Stimulated activated CD8-positive, alpha-beta memory T cell treated with anti-CD3 and anti-CD28 coated beads, Interleukin-2, amount 100 ng/mL, for 1 hour (primary cell): ENCODE data around the gene KRTCAP2.

Source experiments
- DNase-seq, 2 donors: peaks; one replicate each; pipeline ENCODE4 v3.0.0-alpha.2; 2020; ENCODE audit warnings: low read depth in 2 of 2

The KRTCAP2 gene

DNA sequence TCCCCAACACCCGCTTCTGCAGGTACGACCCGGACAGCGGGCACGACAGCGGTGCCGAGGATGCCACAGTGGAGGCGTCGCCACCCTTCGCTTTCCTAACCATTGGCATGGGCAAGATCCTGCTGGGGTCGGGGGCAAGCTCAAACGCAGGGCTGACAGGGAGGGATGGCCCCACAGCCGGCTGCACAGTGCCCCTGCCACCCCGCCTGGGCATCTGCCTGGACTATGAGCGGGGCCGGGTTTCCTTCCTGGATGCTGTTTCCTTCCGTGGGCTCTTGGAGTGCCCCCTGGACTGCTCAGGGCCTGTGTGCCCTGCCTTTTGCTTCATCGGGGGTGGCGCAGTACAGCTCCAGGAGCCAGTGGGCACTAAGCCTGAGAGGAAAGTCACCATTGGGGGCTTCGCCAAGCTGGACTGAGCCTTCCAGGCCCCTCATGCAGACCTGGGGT is 10.7 kb upstream of the KRTCAP2 start:
- DNase-seq, result no peak

DNA sequence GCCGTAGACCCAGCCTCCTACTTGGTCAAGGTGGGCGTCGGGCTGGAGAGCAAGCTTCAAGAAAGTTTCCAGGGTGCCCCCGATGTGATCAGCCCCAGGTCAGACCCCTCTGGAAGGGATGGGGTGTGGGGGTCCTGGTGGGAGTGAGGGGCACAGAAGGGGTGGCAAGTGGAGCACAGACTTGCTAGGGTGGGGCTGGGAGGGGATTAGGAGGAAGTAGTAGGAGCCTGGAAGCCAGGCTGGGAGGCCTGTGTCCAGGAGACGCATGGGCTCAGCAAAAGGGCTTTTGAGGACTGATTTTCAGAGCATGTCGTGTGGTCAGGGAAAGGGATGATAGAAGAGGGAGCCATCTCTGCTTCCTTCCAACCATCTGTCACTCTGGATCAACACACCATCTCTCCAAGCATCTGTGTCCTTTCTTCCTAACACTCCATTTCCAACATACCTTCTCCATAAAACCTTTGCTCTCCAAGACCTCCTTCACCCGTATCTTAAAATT is 9.0 kb upstream of the KRTCAP2 start:
- DNase-seq, result no peak

DNA sequence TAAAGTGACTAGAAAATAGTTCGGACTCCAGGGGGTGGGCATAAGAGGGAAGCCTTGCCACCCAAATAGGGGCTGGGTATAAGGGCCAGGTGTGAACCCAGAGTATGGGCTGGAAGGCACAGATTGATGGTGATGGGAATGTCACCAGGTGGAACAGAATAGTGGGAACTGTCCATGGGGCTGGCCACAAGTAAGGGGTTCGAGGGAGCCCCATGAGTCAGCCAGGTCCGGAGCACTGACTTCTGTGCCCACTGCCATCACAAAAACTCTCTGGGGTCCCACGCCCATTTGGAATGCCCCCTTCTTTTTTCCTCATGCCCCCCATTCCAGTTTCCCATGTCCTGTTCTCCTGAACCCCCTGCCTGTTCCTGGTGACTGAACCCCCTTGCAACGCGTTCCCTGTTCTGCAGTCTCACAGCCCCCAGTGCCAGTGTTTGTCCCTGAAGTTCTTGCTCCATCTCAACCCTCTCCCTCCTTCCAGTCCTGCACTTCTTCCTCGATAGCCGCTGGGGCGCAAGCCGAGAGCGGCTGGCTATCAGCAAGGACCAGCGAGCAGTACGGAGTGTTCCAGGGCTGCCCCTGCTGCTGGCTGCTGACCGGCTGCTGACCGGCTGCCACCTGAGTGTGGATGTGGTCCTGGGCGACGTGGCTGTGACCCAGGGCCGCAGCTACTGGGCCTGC is 8.4 kb upstream of the KRTCAP2 start:
- DNase-seq, result no peak

DNA sequence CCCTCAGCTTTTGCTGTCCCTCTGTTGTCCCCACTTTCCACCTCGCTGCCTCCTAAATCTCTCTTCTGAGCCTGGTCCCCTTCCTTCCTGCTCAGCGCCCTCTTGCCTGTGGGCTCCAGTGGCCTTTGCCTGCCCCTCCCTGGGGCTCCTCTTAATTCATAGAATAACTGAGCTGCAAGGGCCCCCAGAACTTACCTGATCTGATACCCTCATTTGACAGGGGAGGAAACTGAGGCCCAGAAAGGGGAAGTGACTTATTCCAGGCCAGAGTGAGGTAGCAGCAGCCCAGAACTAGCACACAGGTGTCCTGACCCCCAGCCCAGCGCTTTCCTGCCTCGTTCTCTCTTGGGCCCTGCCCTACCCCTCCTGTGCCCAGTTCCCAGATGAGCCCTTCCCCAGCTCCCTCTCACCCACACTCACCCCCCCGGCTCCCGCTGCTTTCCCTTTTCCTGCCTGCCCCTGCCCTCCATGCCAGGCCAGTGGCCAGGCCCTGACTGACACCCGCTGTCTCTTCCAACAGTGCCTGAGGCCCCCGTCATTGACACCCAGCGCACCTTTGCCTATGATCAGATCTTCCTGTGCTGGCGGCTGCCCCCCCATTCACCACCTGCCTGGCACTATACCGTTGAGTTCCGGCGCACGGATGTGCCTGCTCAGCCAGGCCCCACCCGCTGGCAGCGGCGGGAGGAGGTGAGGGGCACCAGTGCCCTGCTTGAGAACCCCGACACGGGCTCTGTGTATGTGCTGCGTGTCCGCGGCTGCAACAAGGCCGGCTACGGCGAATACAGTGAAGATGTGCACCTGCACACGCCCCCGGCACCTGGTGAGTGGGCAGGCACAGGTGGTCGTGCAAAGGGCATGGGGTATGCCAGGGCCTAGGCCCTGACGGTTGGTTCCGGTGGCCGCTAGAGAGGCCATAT is 6.3 kb upstream of the KRTCAP2 start:
- no peak for DNase-seq

DNA sequence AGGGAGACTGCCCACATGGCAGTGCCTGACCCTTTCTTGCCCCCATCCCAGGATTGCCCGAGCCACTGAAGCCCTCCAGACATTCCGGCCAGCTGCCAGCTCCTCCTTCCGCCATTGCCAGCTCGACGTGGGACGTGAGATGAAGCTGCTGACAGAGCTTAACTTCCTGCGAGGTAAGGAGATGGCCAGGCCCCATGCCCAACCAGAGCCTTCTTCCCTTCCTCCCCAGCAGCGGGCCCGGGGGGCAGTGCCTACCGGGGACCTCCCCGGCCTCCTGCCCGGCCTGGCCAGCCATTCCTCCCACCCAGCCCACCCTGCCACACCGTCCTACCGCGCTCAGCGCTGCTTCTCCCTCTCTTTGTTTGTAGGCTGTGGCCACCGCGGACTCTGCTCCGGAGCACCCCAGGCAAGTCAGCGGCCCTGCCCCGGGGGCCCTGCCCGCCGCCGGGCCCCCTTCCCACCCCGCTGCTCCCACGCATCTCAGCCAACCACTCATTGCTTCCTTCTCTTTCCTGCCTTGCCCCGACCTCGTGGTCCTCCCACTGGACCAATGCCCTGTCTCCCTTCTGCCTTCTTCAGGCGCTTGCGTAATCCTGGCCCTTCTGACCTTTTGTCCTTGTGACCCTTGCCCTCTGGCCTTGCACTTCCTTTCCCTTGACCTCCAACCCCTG is 5.5 kb upstream of the KRTCAP2 start:
- no peak for DNase-seq

DNA sequence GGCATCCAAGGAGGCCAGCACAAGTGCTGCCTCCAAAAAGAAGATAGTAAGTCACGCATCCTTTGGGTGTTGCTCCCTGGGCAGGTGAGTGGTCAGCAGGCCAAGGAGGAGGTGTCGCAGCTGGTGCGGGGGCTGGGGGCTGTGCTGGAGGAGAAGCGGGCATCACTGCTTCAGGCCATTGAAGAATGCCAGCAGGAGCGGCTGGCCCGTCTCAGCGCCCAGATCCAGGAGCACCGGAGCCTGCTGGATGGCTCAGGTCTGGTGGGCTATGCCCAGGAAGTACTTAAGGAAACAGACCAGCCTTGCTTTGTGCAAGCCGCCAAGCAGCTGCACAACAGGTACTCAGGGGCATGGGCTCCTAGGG is 4.8 kb upstream of the KRTCAP2 start:
- DNase-seq, result no peak

DNA sequence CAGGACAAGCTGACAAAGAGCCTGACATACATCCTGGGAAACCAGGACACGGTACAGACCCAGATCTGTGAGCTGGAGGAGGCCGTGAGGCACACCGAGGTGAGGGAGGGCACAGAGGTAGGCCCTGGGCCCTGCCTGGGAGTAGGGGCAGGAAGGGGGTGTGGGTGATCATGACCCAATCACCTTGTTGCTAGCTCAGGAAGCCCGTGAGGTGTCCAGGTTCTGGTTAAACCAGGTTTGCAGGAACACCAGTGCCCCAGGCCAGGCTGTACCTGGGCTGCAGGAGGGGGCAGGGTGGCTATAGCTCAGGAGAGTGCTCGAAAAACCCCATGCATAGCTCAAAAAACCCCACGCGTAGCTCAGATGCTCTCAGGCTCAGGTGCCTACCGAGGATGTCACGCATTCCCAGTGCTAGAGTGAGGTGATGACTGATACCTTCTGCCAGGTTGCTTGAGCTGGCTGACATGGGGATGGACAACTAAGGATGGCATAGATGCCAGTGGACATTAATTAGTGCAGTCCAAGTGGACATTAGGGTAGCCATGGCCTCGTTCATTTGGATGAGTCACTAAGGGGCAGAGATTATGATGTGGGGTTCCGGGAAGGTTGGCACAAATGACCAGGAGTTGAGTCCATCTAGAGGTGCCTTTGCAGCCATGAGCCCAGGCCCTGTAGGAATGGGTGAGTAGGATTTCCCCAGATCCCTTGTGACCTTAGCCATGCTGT is 4.3 kb upstream of the KRTCAP2 start:
- no peak for DNase-seq

DNA sequence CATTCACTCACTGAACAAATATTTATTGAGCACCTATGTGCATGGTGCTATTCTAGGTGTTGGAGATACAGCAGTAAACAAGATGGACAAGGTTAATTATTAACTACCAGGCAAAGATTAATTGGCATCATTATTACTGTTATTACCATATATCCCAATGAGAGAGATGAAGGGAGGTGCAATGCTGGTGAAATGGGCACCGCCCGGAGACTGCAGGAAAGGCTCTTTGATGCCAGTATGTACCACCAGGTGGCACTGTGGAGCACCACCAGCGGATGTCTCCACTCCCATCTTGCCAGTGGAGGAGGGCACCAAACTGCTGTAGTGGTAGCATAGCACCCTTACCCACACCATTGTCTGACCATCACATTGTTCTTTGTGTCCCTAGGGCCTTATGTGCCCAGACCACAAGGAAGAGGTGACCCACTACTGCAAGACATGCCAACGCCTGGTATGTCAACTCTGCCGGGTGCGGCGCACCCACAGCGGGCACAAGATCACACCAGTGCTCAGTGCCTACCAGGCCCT is 3.5 kb upstream of the KRTCAP2 start:
- DNase-seq, result peak; percentile 69 to 73

DNA sequence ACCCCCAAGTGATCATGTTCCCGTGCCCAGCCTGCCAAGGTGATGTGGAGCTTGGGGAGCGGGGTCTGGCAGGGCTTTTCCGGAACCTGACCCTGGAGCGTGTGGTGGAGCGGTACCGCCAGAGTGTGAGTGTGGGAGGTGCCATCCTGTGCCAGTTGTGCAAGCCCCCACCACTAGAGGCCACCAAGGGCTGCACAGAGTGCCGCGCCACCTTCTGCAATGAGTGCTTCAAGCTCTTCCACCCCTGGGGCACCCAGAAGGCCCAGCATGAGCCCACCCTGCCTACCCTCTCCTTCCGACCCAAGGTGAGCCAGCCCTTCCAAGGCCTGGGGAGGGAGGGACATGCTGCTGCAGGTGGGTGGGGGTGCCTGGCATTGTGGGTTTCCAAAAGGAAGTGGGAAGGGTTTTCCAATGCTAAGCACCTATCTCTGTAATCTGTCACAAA is 2.8 kb upstream of the KRTCAP2 start:
- no peak for DNase-seq

DNA sequence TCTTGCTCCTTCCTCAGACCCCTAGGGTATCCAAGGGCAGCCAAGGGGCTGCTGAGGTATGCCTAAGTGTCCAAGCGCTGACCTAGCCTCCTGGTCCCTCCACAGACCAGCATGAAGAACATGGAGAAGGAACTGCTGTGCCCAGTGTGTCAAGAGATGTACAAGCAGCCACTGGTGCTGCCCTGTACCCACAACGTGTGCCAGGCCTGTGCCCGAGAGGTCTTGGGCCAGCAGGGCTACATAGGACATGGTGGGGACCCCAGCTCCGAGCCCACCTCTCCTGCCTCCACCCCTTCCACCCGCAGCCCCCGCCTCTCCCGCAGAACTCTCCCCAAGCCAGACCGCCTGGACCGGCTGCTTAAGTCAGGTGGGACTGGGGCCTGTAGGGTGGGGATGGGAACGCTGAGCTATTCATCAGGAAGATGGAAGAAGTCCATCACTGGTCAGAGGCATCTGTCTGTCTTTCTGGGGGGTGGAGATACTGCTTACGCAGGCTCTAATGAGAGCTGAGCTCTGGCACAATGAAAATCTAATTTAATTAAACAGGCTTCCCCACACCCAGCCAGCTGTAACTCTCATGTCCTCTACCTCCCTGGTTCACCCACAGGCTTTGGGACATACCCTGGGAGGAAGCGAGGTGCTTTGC is 2.3 kb upstream of the KRTCAP2 start:
- DNase-seq, result no peak

DNA sequence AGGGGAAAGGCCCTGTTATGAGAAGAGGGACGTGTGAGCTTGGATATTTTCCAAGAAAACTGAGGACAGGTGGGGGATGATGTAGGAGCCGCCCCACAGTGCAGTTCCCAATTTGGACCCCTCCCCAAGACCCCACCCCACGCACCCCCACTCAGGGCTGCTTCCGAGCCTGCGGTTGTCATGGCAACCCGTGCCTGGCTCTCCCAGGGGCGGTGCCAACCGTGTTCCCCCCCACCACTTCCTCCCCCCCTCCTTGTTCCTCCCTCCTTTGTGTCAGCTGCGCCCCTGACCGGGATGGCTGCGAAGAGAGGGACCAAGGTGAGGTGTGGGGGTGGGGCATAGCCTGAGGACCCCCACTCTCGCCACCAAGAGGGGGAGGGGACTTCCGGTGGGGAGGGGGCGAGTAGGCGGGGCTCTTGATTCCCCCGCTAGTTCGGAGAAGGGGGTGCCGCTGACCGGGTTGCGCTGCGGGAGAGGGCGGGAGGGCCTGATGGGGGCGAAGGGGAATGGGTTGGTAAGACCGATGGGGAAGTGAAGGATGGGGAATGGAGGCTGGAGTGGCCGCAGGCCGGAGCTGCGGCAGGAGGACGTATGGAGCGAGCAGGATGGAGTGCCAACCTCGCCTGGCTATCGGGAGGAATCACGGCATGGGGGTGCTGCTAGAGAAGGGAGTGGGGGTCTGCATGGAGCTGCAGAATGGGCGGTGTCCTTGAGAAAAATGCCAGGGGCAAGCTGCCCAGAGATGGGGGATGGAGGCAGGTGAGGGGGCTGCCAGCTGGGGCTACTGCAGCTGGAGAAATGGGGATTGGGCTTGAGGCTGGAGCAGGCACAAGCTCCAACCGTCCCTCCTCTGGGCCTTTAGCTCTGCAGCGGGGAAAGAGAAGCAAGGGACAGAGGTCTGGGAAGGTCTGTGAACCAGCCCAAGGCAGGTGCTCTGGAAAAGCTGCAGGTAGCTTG is 1.5 kb upstream of the KRTCAP2 start:
- DNase-seq, result no peak

DNA sequence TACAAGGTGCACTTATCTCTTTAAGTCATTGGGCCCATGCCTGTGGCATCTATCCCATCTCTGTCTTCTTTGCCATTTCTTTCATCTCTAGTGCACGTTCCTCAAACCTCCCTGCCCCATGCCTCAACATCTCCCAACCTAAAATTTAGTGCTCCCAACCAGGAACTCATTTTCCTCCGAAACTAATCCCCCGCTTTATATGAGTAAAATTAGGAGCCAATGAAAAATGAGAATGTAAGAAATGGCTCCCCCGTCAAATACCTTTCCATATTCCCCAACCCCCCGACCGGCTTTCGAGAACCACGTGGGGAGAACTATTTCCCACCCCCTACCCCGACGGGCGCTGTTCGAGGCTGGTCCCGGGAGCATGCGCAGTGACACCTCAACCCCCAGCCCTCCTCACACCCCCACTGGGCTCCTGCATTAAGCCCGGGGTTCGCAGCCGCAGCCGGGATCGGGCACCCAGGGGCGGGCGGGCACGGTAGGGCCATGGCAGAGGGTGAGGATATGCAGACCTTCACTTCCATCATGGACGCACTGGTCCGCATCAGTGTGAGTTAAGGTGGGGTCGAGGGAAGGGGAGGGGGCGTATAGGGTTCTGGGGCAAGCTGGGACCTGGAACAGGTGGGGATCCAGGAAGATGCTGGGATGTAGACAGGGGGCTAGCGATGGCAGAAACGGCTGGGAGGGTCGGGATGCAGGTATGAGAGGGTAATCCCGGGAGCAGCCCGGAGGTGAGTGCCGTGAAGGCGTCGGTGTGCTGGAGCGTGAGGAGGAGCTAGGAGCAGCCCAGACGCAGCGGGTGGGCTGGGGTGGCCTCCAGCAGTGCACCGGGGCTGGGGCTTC is 597 bp upstream of the KRTCAP2 start, which contains the start of gene TRIM46:
TRIM46 (plus strand) TSS at position 372 of the 846 bp plus-strand sequence; CDS start at position 490, 118 bp downstream.
- DNase-seq, result peak; percentile 20 to 41

DNA sequence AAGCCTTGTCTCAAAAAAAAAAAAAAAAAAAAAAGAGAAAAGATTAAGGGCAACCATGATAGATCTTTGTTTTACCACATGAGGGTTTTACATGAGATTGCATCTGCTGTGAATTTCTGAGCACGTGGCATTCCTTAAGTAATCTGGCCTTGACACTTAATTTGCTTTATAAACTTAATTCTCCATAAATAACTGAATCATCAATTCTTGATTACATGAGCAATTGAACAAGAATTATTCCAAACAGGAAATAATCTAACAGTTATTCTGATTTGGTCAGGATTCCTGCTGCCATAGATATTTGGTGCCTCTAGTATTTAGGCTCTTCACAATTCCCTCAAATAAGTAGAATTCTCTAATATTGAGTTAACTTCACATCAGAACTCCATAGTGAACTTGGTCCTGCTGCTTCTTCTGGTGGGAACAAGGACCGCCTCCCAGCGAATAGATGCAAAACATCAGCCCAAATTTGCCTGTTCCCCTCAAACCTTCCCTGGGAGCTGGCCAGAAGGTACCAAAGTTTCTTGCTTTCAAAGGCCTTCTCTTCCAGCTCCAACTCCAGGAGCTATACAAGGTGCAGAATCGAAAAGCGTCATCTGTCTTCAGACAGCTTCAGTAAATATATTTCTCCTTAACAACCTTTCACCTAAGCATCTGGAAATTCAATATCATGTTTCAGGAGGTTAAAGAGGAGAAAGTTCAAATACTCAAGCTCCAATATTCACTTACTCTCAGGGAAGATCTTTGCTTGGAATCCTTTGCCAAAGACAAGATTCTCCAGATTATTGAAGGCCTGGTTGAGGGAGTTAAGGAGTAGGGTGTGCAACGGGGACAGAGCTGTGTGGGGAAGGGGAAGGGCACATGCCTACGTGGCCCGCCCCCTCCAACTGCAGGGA is 1.0 kb downstream of the KRTCAP2 start:
- DNase-seq, result no peak

DNA sequence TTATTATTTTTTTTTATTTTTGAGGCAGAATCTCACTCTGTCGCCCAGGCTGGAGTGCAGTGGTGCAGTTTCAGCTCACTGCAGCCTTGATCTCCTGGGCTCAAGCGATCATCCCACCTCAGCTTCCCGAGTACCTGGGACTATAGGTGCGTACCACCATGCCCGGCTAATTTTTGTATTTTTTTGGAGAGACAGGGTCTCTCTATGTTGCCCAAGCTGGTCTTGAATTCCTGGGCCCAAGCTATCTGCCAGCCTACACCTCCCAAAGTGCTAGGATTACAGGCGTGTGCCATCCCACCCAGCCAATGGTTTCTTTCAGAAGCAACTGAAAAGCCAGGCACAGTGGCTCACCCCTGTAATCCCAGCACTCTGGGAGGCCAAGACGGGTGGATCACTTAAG is 2.3 kb downstream of the KRTCAP2 start:
- no peak for DNase-seq

DNA sequence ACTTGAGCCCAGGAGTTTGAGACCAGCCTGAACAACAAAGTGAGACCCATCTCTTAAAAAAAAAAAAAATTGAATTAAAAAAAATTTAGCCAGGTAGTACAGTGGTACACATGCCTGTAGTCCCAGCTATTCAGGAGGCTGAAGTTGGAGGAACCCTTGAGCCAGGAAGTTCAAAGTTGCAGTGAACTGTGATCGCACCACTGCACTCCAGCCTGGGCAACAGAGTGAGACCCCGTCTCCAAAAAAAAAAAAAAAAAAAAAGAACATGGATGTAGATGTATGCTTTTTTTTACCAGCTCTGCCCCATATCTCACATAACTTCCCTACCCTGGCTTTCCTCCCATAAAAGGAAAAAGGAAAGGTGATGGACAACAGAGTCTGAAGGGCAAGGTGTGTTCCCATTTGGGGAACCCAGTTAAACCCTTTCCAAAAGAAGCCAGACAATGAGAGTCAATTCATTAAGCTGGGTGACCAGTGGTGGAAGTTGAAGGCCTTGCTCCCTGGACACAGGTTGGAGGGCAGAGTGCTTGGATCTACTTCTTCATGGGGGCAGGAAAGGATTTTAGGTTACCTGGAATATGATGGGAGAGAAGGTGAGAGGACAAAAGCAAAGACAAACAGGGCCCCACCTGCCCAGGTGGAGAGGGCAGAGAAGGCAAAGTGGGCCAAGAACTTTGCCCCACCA is 2.9 kb downstream of the KRTCAP2 start:
- no peak for DNase-seq

DNA sequence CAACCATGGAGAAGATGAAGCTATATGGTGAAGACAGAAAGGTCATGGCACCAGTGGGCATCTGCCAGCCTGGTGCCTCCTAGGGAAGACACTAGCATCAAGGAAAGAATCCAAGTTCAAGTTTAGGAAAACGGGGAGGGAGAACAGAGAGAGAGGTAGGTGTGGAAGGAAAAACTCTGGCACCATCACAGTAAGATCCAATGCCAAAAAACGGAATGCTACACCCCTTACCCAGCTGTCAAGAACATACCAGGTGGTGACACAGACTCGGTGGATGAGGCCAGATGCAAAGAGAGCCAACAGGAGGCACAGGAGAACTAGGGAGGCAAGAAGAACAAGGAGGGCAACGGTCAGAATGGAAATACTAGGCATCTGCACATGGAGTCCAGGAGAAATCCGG is 3.6 kb downstream of the KRTCAP2 start:
- no peak for DNase-seq
